Neural cell (in vitro differentiated cells): Measurements from ENCODE around the gene WASHC4.

Experiments used
- MXI1 ChIP-seq: fragments of 450-650 bp; conservative IDR thresholded peaks from 2 replicates; pipeline ENCODE4 v1.6.1; 2014; ENCODE audit warnings: antibody characterized with exemption, mild to moderate bottlenecking; ENCODE audit not compliant: poor library complexity, severe bottlenecking
- POLR2AphosphoS5 ChIP-seq: IDR thresholded peaks from 2 replicates; pipeline ENCODE4 v1.6.1; 2012
- RAD21 ChIP-seq: fragments of 450-650 bp; conservative IDR thresholded peaks from 2 replicates; pipeline ENCODE4 v1.6.1; 2014; ENCODE audit warnings: antibody characterized with exemption, mild to moderate bottlenecking, moderate library complexity
- SMC3 ChIP-seq: fragments of 450-650 bp; conservative IDR thresholded peaks from 2 replicates; pipeline ENCODE4 v1.6.1; 2014; ENCODE audit warnings: antibody characterized with exemption, mild to moderate bottlenecking, moderate library complexity; ENCODE audit not compliant: poor library complexity
- TF ChIP-seq, protein P1 (sequence below): fragments of 450-650 bp; IDR thresholded peaks from 2 replicates; pipeline ENCODE4 v1.5.1; 2014; ENCODE audit warnings: antibody characterized with exemption, mild to moderate bottlenecking, moderate library complexity; ENCODE audit not compliant: poor library complexity, severe bottlenecking

DNA sequence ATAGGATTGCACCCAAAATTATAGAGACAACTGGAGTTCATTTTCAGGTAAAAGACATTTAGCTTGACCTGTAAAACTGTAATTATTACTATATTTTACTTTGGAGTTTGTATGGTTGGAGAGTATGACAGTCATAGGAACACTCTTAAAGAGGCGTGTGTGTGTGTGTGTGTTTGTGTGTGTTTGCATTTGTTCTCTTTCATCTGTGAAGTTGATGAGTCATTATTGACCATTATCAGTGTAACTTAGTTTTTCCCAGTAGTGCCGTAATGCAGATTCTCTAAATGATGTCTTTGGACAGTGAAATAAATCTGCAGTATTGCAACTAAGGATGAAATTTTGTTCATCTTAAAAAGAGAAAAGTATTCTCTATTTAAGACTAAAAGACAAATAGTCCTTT, 13.0 kb downstream of the WASHC4 start:
- TF ChIP-seq RAD21 (no peak), POLR2AphosphoS5 (no peak), MXI1 (no peak), SMC3 (no peak)
- TF ChIP-seq, protein P1, sequence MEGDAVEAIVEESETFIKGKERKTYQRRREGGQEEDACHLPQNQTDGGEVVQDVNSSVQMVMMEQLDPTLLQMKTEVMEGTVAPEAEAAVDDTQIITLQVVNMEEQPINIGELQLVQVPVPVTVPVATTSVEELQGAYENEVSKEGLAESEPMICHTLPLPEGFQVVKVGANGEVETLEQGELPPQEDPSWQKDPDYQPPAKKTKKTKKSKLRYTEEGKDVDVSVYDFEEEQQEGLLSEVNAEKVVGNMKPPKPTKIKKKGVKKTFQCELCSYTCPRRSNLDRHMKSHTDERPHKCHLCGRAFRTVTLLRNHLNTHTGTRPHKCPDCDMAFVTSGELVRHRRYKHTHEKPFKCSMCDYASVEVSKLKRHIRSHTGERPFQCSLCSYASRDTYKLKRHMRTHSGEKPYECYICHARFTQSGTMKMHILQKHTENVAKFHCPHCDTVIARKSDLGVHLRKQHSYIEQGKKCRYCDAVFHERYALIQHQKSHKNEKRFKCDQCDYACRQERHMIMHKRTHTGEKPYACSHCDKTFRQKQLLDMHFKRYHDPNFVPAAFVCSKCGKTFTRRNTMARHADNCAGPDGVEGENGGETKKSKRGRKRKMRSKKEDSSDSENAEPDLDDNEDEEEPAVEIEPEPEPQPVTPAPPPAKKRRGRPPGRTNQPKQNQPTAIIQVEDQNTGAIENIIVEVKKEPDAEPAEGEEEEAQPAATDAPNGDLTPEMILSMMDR = no peak
